HepG2 (cell line): Measurements from ENCODE around the gene SMNDC1. TPM values are rescaled to one million over a fixed set of nuclear protein-coding genes. Genes with fewer than 3 reads are reported as not detected.

Experiments used
- ATAC-seq: fragments of 200-7000 bp; cut with Tn5 transposase; 3 replicates; pipeline ENCODE4 v1.9.1; 2020; ENCODE audit warnings: mild to moderate bottlenecking, moderate library complexity
- BruUV-seq: library from RNA; stranded (reverse); fragments of 400-500 nt; replicated peaks from 2 replicates; lab custom pipeline; 2021; lab: Mats Ljungman, UMichigan
- CTCF ChIA-PET: fragments of 300-600 bp; formaldehyde crosslinking; extraction: SDS; loops from one replicate; lab custom pipeline; 2021; ENCODE audit warnings: low total read pairs, inconsistent platforms, low intra/inter-chr PET ratio; lab: Yijun Ruan, JAX
- POLR2A ChIA-PET: fragments of 350-600 bp; sonication (Branson Sonifier 250); formaldehyde crosslinking; loops from one replicate; lab custom pipeline; 2020; ENCODE audit warnings: antibody characterized with exemption, inconsistent platforms; lab: Yijun Ruan, JAX
- DNase-seq: peaks from one replicate; pipeline ENCODE4 v3.0.0-alpha.2; 2015; ENCODE audit warnings: low spot score
- FAIRE-seq: peaks from 3 replicates; lab custom pipeline; 2011; peaks lifted over from hg19 to GRCh38; lab: Jason Lieb, UNC
- H2AFZ ChIP-seq: one replicate; pipeline ENCODE4 v1.6.1; 2011; ENCODE audit warnings: low read length, inconsistent platforms
- H3K27ac ChIP-seq: fragments of 300-600 bp; 3 replicates; pipeline ENCODE4 v1.8.0; 2011; ENCODE audit warnings: mixed run types, mild to moderate bottlenecking, mixed read lengths, low read length, inconsistent platforms; ENCODE audit not compliant: insufficient read depth; ENCODE audit errors: extremely low read length
- H3K27me3 ChIP-seq, 2 experiments: fragments of 200-600 bp in 1 of 2; 2 replicates in 1 of 2; 3 replicates in 1 of 2; pipeline versions ENCODE4 v1.6.0 to v1.8.0; 2011; ENCODE audit warnings: low read length in 2 of 2, mild to moderate bottlenecking in 2 of 2, moderate library complexity in 2 of 2, inconsistent platforms in 1 of 2; ENCODE audit not compliant: insufficient read depth in 2 of 2, control insufficient read depth in 1 of 2
- H3K36me3 ChIP-seq, 2 experiments: fragments of 200-600 bp in 1 of 2; replicated peaks in 1 of 2; 2 replicates in 1 of 2; 3 replicates in 1 of 2; pipeline versions ENCODE4 v1.5.1 to v1.8.0; 2011; ENCODE audit warnings: low read length in 2 of 2, inconsistent platforms in 1 of 2; ENCODE audit not compliant: insufficient read depth in 2 of 2, control insufficient read depth in 1 of 2
- H3K4me1 ChIP-seq: 2 replicates; pipeline ENCODE4 v1.5.1; 2012; ENCODE audit warnings: low read length, inconsistent platforms; ENCODE audit not compliant: insufficient read depth
- H3K4me2 ChIP-seq: 2 replicates; pipeline ENCODE4 v1.6.0; 2011; ENCODE audit warnings: low read depth, low read length, inconsistent platforms
- H3K4me3 ChIP-seq, 3 experiments: fragments of 200-600 bp in 1 of 3; sonication (generic), shearing (Covaris generic) in 1 of 3; replicated peaks in 1 of 3; 2 replicates each; pipeline ENCODE4 v1.5.1; 2011 to 2016; ENCODE audit warnings: low read length in 3 of 3, inconsistent platforms in 2 of 3, low read depth in 2 of 3, mild to moderate bottlenecking in 2 of 3, control low read depth in 1 of 3, mixed read lengths in 1 of 3; ENCODE audit not compliant: insufficient read depth in 1 of 3
- H3K79me2 ChIP-seq: one replicate; pipeline ENCODE4 v1.6.1; 2011; ENCODE audit warnings: low read length, inconsistent platforms; ENCODE audit not compliant: insufficient read depth
- H3K9ac ChIP-seq: 2 replicates; pipeline ENCODE4 v1.6.0; 2011; ENCODE audit warnings: mild to moderate bottlenecking, low read depth, low read length, inconsistent platforms; ENCODE audit not compliant: insufficient read depth
- H3K9me3 ChIP-seq: 2 replicates; pipeline ENCODE4 v1.5.1; 2012; ENCODE audit warnings: mild to moderate bottlenecking, low read length
- H4K20me1 ChIP-seq: 2 replicates; pipeline ENCODE4 v1.6.0; 2011; ENCODE audit warnings: inconsistent platforms, mild to moderate bottlenecking, low read length, moderate library complexity; ENCODE audit not compliant: insufficient read depth
- KDM6A ChIP-seq: IDR thresholded peaks from 2 replicates; pipeline ENCODE4 v1.6.1; 2016; ENCODE audit warnings: low read depth
- MTF1 ChIP-seq: sonication (generic); formaldehyde crosslinking; IDR thresholded peaks from 2 replicates; pipeline ENCODE4 v1.5.0; 2020; ENCODE audit warnings: missing genetic modification reagents
- RAD21 ChIP-seq: fragments of 450-650 bp; formaldehyde crosslinking; IDR thresholded peaks from 2 replicates; pipeline ENCODE4 v1.5.0; 2020; ENCODE audit warnings: mild to moderate bottlenecking
- TARDBP ChIP-seq: sonication (generic); formaldehyde crosslinking; IDR thresholded peaks from 2 replicates; pipeline ENCODE4 v1.8.0; 2022; ENCODE audit warnings: mild to moderate bottlenecking, missing genetic modification reagents
- ZNF274 ChIP-seq: sonication (generic); formaldehyde crosslinking; IDR thresholded peaks from 2 replicates; pipeline ENCODE4 v1.5.1; 2020; ENCODE audit warnings: mild to moderate bottlenecking, missing genetic modification reagents
- ZNF451 ChIP-seq: sonication (generic); formaldehyde crosslinking; IDR thresholded peaks from 2 replicates; pipeline ENCODE4 v1.5.0; 2020; ENCODE audit warnings: mild to moderate bottlenecking, missing genetic modification reagents
- ZNF879 ChIP-seq: sonication (generic); formaldehyde crosslinking; IDR thresholded peaks from 2 replicates; pipeline ENCODE4 v1.8.1; 2023; ENCODE audit warnings: missing genetic modification reagents
- WGBS: methylation state at CpG from one replicate; pipeline ENCODE4 v1.1.6; 2017; ENCODE audit warnings: low lambda C conversion rate; 5-methylcytosine and 5-hydroxymethylcytosine counted together
- in situ Hi-C: cut with HindIII; loops from 2 replicates; pipeline ENCODE4 v1.10.0; 2017; ENCODE audit warnings: low pct_unique_long_range_greater_than_20kb; ENCODE audit not compliant: extremely low pct_ligation_motif_present
- intact Hi-C: fragments of 100-400 bp; cut with micrococcal nuclease; formaldehyde crosslinking; loops from one replicate; pipeline ENCODE4 v1.10.0; 2022; ENCODE audit not compliant: unreplicated experiment
- polyA plus RNA-seq, 8 experiments: library from polyadenylated mRNA; depleted of rRNA in 3 of 8; stranded (reverse) in 7 of 8; unstranded in 1 of 8; fragments of >200 nt; fragmentation: Illumina TruSeq in 4 of 8; extraction: Trizol in 4 of 8; gene quantifications; 2 replicates each; pipeline versions ENCODE4 v1.2.1 to v1.2.3, GENCODE V29; 2011 to 2016; ENCODE audit warnings: low read depth in 4 of 8, missing spikeins in 1 of 8, mixed read lengths in 1 of 8; ENCODE audit not compliant: insufficient read depth in 1 of 8
- total RNA-seq, 5 experiments: library from RNA; depleted of rRNA; stranded (reverse); fragments of >200 nt; fragmentation: Illumina TruSeq; extraction: Trizol; gene quantifications; 2 replicates each; pipeline ENCODE4 v1.2.3, GENCODE V29; 2016; ENCODE audit warnings: low read depth in 1 of 5
- TF ChIP-seq, protein P1 (sequence below): sonication (generic); formaldehyde crosslinking; IDR thresholded peaks from 2 replicates; pipeline ENCODE4 v1.5.0; 2020; ENCODE audit warnings: mild to moderate bottlenecking, missing genetic modification reagents, borderline replicate concordance
- TF ChIP-seq, protein P2 (sequence below): sonication (generic); formaldehyde crosslinking; IDR thresholded peaks from 2 replicates; pipeline ENCODE4 v1.5.1; 2020; ENCODE audit warnings: missing genetic modification reagents, mild to moderate bottlenecking, borderline replicate concordance
- TF ChIP-seq, protein P3 (sequence below): sonication (generic); formaldehyde crosslinking; conservative IDR thresholded peaks from 2 replicates; pipeline ENCODE4 v1.8.1; 2023; ENCODE audit warnings: missing genetic modification reagents
- TF ChIP-seq, protein P4 (sequence below): sonication (generic); formaldehyde crosslinking; IDR thresholded peaks from 2 replicates; pipeline ENCODE4 v1.8.1; 2023; ENCODE audit warnings: mild to moderate bottlenecking, missing genetic modification reagents

SMNDC1 gene
- total and polyA plus RNA-seq, 2 of the 13 experiments (the other 11 are each of a cell fraction or from before 2014, with no cell fraction given) = 7.8 to 8.9 TPM

DNA sequence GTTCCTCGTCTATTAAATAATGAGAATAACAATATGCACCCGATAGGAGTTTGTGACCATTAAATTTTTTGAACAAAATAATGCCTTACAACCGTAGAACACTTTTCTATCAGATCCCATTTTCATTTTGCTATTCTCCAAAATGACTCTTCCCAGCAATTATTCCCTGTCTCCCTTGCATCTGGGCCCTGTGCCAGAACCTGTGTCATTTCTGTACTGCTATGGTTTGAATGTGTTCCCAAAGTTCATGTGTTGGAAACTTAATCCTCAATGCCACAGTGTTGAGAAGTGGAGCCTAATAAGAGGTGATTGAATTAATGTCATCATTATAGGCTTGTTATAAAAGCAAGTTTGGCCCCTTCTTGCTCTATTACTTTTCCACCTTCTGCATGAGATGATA is 33.2 kb upstream of the SMNDC1 start:
- 13% methylated on average over 3 of the region's 3 CpGs for WGBS
- CTCF ChIA-PET = no interaction called here
- no peaks in the 10 kb centered on the region for H4K20me1 ChIP-seq
- no peak overlapping the region for H3K27ac ChIP-seq
- in situ Hi-C loops = no loop called here
- H3K4me3 ChIP-seq = no peak overlapping the region
- peaks cover 0 to 23% of the 10 kb centered on the region in 2 experiments; a peak in 4 of 5 replicates for H3K27me3 ChIP-seq
- POLR2A ChIA-PET = no interaction called here
- H3K4me2 ChIP-seq = no peak overlapping the region
- FAIRE-seq = no peak
- no peak overlapping the region for H3K9ac ChIP-seq
- H2AFZ ChIP-seq = no peak overlapping the region
- no peaks in the 10 kb centered on the region for H3K4me1 ChIP-seq
- no TSS peak for BruUV-seq
- ATAC-seq = no peak
- no peaks in the 10 kb centered on the region for H3K79me2 ChIP-seq
- intact Hi-C loops = no loop called here
- no peaks in the 10 kb centered on the region for H3K9me3 ChIP-seq
- no peaks in the 10 kb centered on the region for H3K36me3 ChIP-seq
- no peak for DNase-seq
- TF ChIP-seq TARDBP (no peak), KDM6A (CRISPR knock-in tag) (no peak), ZNF451 (CRISPR knock-in tag) (no peak), ZNF879 (CRISPR knock-in tag) (no peak), ZNF274 (CRISPR knock-in tag) (no peak), RAD21 (no peak), MTF1 (CRISPR knock-in tag) (no peak)
- TF ChIP-seq, protein P1, sequence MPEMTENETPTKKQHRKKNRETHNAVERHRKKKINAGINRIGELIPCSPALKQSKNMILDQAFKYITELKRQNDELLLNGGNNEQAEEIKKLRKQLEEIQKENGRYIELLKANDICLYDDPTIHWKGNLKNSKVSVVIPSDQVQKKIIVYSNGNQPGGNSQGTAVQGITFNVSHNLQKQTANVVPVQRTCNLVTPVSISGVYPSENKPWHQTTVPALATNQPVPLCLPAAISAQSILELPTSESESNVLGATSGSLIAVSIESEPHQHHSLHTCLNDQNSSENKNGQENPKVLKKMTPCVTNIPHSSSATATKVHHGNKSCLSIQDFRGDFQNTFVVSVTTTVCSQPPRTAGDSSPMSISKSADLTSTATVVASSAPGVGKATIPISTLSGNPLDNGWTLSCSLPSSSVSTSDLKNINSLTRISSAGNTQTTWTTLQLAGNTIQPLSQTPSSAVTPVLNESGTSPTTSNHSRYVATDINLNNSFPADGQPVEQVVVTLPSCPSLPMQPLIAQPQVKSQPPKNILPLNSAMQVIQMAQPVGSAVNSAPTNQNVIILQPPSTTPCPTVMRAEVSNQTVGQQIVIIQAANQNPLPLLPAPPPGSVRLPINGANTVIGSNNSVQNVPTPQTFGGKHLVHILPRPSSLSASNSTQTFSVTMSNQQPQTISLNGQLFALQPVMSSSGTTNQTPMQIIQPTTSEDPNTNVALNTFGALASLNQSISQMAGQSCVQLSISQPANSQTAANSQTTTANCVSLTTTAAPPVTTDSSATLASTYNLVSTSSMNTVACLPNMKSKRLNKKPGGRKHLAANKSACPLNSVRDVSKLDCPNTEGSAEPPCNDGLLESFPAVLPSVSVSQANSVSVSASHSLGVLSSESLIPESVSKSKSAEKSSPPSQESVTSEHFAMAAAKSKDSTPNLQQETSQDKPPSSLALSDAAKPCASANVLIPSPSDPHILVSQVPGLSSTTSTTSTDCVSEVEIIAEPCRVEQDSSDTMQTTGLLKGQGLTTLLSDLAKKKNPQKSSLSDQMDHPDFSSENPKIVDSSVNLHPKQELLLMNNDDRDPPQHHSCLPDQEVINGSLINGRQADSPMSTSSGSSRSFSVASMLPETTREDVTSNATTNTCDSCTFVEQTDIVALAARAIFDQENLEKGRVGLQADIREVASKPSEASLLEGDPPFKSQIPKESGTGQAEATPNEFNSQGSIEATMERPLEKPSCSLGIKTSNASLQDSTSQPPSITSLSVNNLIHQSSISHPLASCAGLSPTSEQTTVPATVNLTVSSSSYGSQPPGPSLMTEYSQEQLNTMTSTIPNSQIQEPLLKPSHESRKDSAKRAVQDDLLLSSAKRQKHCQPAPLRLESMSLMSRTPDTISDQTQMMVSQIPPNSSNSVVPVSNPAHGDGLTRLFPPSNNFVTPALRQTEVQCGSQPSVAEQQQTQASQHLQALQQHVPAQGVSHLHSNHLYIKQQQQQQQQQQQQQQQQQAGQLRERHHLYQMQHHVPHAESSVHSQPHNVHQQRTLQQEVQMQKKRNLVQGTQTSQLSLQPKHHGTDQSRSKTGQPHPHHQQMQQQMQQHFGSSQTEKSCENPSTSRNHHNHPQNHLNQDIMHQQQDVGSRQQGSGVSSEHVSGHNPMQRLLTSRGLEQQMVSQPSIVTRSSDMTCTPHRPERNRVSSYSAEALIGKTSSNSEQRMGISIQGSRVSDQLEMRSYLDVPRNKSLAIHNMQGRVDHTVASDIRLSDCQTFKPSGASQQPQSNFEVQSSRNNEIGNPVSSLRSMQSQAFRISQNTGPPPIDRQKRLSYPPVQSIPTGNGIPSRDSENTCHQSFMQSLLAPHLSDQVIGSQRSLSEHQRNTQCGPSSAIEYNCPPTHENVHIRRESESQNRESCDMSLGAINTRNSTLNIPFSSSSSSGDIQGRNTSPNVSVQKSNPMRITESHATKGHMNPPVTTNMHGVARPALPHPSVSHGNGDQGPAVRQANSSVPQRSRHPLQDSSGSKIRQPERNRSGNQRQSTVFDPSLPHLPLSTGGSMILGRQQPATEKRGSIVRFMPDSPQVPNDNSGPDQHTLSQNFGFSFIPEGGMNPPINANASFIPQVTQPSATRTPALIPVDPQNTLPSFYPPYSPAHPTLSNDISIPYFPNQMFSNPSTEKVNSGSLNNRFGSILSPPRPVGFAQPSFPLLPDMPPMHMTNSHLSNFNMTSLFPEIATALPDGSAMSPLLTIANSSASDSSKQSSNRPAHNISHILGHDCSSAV (CRISPR knock-in tag) = no peak
- TF ChIP-seq, protein P2, sequence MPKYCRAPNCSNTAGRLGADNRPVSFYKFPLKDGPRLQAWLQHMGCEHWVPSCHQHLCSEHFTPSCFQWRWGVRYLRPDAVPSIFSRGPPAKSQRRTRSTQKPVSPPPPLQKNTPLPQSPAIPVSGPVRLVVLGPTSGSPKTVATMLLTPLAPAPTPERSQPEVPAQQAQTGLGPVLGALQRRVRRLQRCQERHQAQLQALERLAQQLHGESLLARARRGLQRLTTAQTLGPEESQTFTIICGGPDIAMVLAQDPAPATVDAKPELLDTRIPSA = no peak
- TF ChIP-seq, protein P3, sequence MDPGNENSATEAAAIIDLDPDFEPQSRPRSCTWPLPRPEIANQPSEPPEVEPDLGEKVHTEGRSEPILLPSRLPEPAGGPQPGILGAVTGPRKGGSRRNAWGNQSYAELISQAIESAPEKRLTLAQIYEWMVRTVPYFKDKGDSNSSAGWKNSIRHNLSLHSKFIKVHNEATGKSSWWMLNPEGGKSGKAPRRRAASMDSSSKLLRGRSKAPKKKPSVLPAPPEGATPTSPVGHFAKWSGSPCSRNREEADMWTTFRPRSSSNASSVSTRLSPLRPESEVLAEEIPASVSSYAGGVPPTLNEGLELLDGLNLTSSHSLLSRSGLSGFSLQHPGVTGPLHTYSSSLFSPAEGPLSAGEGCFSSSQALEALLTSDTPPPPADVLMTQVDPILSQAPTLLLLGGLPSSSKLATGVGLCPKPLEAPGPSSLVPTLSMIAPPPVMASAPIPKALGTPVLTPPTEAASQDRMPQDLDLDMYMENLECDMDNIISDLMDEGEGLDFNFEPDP (CRISPR knock-in tag) = no peak
- TF ChIP-seq, protein P4, sequence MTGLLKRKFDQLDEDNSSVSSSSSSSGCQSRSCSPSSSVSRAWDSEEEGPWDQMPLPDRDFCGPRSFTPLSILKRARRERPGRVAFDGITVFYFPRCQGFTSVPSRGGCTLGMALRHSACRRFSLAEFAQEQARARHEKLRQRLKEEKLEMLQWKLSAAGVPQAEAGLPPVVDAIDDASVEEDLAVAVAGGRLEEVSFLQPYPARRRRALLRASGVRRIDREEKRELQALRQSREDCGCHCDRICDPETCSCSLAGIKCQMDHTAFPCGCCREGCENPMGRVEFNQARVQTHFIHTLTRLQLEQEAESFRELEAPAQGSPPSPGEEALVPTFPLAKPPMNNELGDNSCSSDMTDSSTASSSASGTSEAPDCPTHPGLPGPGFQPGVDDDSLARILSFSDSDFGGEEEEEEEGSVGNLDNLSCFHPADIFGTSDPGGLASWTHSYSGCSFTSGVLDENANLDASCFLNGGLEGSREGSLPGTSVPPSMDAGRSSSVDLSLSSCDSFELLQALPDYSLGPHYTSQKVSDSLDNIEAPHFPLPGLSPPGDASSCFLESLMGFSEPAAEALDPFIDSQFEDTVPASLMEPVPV (CRISPR knock-in tag) = no peak
